NK-92 (cell line): ENCODE results near the gene SAT1.

Experiments used
- DNase-seq: peaks from one replicate; lab custom pipeline; 2025; ENCODE audit not compliant: unreplicated experiment; lab: John Stamatoyannopoulos, UW

SAT1 gene

DNA sequence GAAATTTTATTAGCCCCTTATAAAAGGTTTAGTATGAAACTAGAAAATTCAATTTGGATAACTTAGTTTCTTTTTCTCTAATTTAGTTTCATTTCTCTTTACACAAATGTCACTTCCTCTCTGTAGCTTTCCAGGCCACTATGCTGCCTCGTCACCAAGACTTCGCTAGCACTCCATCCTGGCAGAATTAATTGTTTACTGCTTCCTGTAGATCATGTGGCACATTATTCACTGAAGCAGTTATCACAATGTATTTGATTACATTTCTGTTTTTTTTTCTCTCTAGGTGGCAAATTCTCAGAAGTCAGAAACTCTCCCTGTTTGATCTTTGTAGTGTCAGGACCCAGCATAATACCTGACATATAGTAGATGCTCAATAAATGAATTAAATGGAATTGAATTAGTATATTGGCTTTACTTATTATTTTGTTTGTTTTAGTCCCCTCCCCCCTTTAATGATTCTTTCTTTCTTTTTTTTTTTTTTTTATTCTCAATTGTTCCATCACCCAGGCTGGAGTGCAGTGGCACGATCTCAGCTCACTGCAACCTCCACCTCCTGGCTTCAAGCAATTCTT, 9.3 kb upstream of the SAT1 start:
- DNase-seq = no peak

DNA sequence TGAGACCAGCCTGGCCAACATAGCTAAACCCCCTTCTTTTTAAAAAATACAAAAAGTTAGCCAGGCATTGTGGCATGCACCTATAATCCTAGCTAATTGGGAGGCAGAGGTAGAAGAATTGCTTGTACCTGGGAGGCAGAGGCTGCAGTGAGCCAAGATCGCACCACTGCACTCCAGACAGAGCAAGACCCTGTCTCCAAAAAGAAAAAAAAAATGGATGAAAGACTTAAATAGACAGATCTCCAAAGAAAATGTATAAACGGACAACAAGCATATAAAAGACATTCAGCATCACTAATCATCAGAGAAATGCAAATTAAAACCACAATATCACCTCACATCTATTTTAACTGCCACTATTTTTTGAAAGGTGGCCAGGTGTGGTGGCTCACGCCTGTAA, 6.6 kb upstream of the SAT1 start:
- DNase-seq = no peak

DNA sequence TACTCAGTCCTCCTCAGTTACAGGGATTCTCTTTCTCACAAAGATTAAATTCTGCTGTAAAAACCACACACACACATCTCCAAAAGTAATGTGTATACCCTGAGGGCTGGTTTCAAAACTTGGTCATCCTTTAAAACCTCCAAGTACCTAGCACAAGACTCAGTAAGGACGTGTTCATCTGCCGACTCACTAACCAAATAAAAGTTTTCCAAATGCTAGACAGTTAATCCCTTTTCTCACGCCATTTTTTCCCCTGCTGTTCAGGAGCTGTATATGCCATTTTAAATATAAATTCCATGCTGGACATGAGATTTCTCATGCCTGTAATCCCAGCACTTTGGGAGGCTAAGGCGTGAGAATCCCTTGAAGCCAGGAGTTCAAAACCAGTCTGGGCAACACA, 3.9 kb upstream of the SAT1 start:
- no peak for DNase-seq

DNA sequence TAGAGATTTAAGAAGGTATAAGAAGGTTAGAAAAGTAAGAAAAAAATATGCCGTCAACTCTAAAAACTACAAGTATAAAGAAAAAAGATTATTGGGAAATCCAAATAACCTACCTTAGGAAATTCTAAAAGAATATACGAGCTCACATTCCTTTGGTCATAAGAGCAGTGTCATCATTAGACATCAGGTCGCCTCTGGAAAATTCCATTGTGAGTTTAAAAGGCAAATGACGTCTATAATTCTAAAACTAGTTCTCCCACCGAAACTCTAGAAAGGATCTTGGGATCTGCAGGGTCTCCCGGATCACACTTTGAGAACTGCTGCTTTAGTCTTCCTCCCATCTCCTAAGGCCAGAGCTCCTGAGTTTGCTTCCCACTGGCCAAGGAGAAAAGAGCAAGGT, 518 bp upstream of the SAT1 start:
- DNase-seq = no peak

DNA sequence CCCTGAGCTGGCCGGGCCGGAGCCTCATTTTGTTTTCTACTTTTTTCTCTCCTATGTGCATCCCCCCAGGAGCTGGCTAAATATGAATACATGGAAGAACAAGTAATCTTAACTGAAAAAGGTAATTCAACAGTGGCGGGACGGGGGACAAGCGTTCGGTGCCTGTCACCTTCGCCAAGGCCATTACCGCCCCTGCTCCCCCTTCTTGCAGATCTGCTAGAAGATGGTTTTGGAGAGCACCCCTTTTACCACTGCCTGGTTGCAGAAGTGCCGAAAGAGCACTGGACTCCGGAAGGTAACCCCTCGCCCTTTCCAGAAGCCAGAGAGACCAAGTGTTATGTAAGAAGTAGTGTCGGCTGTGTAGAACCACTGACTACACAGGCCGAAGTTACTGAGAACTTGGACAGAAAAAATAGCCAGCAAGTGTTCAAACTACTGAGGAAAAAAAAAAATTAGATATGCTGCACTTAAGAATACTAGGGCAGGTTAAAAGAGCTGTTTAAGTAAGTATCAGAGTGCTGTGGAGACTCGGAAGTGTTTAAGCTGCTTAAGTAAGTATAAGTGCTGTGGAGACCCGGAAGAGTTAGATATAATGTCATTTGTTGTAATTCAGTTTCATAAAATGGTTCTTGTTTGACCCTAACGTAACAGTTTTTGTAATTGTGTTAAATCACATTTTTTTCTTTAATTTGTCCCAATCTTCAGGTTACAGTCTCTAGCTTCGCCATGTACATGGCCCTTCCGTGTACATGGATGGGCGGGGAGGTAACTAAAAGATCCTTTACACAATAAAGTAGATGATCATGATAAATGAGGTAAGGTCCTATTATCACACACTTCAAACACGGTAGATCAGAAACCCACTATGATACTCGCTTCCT, 856 bp downstream of the SAT1 start:
- DNase-seq = no peak

DNA sequence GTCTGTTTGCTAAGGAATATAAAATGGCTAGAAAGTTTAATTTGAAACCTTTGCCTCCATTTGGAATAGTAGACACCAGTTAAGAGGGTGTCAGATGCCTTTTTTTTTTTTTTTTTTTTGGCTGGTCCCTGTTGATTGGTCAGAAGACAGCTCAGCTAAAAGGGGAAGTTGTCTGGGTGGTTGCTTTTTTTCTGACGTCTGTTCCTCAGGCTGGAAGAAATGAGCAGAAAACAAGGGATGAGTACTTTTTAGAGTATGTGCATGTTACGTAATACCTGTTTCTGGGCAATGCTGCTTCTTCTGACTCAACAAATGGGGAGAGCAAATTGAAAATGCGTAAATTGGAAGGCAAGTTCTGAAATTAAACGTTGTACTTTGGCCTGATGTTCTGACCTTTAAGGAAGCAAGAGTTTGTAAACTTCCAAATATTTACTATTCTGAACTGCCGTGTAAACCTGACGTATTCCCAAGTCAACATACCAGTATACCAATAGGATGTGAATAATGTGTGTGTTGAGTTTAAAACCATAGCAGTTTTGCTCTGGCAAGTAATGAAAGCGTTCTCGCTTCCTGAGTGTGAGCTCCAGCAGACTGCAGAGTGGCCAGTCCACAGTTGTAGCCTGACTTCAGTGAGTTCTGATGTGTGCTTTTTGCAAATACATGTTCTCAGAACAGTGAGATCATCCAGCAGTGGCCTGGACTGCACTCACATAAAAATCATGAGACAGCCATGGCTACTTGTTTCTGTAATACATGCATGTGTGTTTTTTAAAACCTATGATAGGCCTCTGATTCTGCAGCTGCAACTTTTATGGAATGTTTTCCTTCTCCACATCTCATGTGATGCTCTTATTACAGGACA, 1.7 kb downstream of the SAT1 start:
- DNase-seq = no peak

DNA sequence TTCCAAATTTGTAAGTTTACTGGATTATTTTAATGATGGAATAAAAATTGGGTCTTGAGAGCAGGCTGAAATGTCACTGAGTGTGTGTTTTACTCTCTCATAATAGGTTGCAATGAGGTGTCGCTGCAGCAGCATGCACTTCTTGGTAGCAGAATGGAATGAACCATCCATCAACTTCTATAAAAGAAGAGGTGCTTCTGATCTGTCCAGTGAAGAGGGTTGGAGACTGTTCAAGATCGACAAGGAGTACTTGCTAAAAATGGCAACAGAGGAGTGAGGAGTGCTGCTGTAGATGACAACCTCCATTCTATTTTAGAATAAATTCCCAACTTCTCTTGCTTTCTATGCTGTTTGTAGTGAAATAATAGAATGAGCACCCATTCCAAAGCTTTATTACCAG, 2.6 kb downstream of the SAT1 start:
- no peak for DNase-seq

DNA sequence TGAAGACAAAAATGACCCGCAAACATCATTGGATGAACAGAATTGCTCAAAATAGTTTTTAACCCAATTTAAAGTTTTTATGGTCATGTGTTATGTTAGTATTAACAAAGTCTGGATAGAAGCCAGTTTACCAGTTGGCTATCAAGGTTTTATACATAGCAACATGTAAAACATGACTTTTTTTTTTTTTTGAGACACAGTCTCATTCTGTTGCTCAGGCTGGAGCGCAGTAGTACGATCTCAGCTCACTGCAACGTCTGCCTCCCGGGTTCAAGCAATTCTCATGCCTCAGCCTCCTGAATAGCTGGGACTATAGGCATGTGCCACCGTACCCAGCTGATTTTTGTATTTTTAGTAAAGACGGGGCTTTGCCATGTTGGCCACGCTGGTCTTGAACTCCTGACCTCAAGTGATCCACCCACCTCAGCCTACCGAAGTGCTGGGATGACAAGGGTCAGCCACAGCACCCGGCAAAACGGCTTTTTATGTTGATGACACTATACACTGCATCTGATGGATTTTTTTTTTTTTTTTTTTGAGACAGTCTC, 3.4 kb downstream of the SAT1 start:
- DNase-seq = no peak

DNA sequence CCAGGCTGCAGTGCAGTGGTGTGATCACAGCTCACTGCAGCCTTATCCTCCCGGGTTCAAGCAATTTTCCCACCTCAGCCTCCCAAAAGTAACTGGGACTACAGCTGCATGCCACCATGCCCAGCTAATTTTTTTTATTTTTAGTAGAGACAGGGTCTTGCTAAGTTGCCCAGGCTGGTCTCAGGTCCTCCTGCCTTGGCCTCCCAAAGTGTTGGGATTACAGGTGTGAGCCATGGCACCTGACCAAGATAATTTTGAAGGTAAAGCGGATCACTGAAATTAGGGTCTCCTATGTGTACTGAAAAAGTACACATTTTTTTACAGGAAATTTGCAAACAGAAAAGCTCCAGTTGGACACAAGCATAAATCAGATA, 4.8 kb downstream of the SAT1 start:
- no peak for DNase-seq

DNA sequence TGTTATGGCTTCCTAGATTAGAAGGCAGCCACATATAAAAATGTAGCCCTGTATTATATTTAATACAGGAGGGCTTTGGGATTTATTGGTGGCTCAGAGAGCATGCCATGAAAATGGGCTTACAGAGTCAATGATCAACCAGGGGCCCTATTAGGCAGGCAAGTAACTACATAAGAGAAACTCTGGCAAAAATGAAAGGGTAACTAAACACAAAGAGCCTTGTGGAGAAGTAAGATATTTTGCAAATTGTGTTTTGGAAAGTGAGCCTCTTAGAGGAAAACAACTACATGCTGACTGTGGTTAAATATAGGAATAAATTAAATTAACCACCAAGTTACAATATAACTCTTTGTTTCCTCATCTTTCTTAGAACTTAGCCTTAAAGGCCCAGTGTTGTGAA, 5.5 kb downstream of the SAT1 start:
- DNase-seq = no peak

DNA sequence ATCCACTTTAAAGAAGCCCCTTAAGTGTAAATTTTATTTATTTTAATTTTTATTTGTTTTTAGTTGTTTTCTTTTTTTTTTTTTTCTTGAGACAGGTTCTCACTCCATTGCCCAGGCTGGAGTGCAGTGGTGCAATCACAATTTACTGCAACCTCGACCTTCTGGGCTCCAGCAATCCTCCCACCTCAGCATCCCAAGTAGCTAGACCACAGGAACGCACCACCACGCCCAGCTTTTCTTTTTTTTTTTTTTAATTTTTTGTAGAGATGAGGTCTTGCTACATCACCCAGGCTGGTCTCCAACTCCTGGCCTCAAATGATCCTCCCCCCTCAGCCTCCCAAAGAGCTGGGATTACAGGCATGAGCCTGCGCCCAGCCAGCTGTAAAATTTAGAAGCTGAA, 6.0 kb downstream of the SAT1 start:
- DNase-seq = no peak

DNA sequence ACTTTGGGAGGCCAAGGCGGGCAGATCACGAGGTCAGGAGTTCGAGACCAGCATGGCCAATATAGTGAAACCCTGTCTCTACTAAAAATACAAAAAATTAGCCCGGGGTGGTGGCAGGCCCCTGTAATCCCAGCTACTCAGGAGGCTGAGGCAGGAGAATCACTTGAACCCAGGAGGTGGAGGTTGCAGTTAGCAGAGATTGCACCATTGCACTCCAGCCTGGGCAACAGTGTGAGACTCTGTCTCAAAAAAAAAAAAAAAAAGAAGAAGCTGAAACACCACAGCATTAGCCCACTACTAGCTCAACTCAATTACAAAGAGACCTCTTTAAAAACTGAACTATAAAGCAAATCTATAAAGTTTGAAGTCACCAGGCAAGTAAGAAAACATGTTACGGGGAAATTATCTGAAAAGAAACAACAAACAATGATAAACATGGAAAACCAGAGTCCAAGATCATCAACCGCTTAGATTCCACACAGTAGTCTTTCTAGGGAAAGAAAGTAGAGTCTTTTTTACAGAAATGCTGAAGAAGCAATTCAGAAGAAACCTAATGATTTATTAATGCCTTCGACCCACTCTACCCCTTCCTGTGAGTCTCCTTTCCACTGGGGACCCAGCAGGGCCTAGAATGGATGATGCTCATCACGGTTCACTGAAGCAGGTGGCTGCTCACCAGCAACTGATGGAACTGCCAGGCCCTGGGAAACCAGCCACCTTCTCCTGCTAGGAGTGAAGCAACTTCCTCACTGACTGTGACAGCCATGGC, 6.6 kb downstream of the SAT1 start:
- DNase-seq = no peak

DNA sequence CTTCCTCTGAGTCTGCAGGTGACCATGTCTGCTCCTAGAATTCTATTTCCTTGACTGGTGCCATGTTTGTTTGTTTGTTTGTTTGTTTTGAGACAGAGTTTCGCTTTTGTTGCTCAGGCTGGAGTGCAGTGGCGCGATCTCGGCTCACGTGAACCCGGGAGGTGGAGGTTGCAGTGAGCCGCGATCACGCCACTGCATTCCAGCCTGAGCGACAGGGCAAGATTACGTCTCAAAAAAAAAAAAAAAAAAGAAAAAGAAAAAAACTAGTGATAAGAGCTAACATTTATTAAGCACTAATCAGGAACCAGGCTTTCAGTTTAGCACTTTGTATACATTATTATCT, 7.2 kb downstream of the SAT1 start:
- no peak for DNase-seq

DNA sequence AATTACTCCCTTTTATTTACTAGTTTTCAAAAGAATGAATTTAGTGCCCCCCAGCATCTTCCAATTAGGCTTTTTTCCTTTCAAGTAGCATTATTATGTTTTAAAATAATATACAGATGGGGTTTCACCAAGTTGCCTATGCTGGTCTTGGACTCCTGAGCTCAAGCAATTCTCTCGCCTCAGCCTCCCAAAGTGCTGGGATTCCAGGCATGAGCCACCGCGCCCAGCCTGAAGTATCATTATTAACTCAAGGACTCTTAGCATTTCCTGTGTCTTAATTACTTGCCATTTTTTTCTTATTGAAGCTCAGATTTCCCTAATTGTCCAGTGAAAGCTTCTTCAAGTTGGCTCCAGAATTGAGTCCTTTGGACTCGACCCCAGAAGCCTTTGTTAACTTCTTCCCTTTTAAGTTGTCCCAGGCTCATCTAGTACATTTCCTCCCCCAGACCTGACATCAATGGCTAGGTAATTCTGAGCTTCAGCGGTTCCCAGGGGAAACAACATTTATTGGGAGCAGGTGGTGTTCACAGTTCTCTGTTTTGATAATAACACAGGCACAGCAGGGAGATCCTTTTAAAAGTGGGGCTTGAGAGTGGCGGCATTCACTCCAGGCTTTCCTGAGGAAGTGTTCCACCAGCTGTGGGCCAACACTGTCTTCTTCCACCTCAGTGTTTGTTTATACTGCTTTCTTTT, 10.0 kb downstream of the SAT1 start:
- no peak for DNase-seq

DNA sequence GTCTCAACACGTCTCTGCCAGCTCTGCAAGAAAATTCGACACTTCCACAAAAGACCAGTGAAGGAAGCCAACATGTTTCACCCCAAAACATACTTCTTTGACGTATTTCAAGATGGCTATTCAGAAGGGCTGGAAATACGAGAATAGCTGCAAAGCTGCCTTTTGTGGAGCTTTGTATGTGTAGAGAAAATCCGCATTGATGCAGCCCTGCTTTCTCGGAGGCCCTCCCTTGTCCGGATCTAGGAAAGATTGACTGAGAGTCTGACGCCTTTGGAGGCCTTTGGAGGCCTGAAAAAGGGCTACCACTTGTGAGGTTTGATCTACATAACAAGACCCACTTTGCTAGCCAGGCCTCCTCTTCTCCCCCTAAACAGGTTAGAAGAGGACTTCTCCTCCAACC, 12.2 kb downstream of the SAT1 start:
- no peak for DNase-seq

DNA sequence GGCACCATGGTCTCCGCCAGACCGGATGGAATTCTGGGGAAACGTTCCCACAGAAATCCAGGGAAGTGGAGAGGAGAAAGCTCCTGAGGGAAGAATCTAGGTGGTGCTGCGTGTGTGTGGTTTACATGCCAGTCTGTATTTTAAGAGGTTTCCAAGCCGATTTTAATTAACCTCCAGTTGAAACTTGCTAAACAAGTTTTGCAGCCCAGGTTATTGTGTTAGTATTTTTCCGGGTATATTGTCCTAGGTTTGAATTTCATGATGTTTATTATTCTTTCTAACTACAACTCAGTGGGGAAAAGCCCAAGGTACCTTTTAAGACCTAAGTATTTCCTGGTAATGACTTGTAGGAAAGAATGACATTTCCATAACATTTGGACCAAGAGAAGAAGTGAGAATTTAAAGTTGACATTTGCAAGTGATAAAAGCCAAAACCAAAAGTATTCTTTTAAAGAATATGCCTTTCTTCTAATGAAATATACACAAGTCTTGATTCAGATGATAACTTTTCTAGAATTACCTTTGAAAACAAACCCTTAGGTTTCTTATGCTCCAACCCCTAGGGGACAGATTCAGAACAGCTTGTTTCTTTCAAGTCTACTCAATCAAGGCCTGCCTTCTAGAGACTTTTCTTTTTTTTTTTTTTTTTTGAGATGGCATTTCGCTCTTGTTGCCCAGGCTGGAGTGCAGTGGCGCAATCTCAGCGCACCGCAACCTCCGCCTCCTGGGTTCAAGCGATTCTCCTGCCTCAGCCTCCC, 14.6 kb downstream of the SAT1 start:
- DNase-seq = no peak

DNA sequence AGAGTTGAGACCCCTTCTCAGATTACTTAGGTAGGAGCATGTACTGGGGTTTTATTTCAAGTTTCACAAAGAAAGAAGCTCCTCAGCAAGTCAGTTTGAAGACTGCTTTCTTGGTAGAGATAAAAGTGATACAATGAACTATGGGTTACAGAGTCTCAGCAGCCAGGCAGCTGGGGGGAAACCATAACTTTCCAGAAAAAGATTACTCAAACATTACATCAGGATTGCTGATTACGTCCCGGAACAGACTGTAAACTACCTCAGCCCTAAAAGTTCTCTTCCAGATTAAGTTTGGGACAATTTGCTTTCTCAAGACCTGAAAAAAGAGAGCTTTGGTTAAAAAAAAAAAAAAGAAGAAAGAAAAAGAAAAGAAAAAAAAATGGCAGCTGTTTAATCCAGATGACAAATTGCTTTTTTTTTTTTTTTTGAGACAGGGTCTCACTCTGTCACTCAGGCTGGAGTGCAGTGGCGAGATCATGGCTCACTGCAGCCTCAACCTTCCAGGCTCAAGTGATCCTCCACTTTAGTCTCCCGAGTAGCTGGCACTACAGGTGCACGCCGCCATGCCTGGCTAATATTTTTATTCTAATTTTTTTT, 16.6 kb downstream of the SAT1 start:
- DNase-seq = no peak

DNA sequence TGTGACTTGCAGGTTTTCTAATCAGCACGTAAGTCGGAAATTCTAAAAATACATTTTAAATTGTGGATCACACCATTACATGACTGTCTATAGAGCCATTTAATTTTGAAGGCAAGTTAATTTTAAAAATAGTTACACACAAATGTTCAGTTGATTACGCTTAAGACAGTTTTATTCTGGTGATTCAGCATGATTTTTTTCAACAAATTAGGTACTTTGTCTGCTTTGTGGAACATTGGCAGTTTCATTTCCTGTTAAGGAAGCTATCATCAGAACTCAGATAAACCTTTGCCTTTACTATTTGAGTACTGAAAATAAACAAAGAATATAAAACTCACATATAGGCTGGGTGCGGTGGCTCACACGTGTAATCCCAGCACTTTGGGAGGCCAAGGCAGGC, 19.5 kb downstream of the SAT1 start:
- DNase-seq = no peak

DNA sequence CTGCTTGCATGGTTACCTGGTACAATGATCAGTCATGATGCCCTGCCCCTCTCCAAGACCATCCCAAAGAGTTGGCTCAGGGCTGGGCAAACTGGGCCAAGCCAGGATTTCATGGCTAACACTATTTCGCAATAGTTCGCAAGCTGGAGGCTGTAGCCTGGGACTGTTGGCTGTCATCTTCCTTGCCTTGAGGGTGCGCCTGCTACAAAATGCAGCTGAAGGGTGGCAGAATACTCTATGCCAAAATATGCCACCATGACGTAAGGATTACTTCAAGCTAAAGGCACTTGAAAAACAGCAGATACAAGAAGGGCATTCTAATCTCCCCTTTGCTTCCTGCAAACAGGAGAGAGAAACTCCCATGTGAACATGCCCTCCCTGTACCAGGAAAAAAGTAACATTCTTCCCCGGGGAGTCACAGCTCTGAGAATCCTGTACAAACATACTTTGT, 21.0 kb downstream of the SAT1 start:
- no peak for DNase-seq
